Measurements from ENCODE around the gene KIF17.
A peak's percentile ranks its signal among the peaks of the same experiment; 100 is the strongest.

The KIF17 gene

GRCh38 chr1:20698195-20698910, 19.5 kb downstream of the KIF17 start:
- no peak overlapping the region for H3K4me3 ChIP-seq (ENCODE audit: low read depth, low read length)

DNA sequence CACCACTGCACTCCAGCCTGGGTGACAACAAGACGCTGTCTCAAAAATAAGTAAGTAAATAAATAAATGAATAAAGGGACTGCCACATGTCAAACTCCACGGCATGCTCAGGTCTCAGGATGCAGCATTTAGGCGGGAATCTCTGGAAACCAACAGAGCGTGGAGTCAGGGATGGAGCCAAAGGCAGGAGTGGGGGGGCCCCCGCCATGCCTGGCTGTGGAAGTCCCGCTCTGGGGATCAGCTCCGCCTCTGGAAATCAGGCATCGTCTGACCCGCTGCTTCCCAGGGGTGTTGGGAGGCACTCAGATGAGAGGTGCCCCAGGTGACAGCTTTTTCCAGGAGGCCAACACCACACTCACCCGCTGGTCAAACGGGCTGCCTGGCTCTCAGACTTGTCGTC, 20.2 kb downstream of the KIF17 start:
- TF ChIP-seq CTCF (IDR thresholded peaks at IDR 0.05; ENCODE audit: low read depth, low read length, missing control alignments), result no peak
- DNase-seq (ENCODE audit: low read depth), result no peak
- H3K4me3 ChIP-seq (ENCODE audit: low read depth, low read length), result no peak overlapping the region

More at GRCh38 chr1:20698195-20698910, 19.5 kb downstream of the KIF17 start:
- no peak for TF ChIP-seq CTCF (IDR thresholded peaks at IDR 0.05; ENCODE audit: low read depth, low read length, missing control alignments)
- DNase-seq (ENCODE audit: low read depth), result no peak

- peak overlapping the region; percentile 49 for H3K4me3 ChIP-seq (ENCODE audit: low read depth, low read length)
- peak; percentile 96 for TF ChIP-seq CTCF (IDR thresholded peaks at IDR 0.05; ENCODE audit: low read depth, low read length, missing control alignments)
- DNase-seq (ENCODE audit: low read depth), result peak; percentile 16
Observed at GRCh38 chr1:20696397-20697333, 21.1 kb downstream of the KIF17 start.

GRCh38 chr1:20695515-20695914, 22.3 kb downstream of the KIF17 start:
- TF ChIP-seq CTCF (IDR thresholded peaks at IDR 0.05; ENCODE audit: low read depth, low read length, missing control alignments), result no peak
- H3K4me3 ChIP-seq (ENCODE audit: low read depth, low read length), result no peak overlapping the region
- no peak for DNase-seq (ENCODE audit: low read depth)

DNA sequence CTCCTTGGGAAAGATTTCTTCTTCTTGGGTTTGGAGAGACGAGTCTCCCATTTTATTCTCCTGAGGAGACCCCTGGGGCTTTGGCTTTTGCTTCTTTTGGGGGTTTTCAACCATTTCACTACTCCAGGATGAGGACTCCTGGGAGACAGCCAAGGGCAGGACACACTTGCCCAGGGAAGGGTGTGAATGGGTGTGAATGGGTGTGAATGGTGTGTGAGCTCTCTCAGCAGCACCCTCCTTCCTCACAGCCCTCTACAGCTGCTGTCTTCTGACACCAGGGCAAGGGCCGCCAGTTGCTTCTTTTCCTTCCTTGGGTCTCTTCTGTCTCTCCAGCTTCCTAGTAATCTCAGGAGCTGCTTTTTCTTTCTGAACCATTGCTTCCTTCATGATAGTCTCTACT, 24.2 kb downstream of the KIF17 start:
- H3K4me3 ChIP-seq (ENCODE audit: low read depth, low read length), result no peak overlapping the region
- TF ChIP-seq CTCF (IDR thresholded peaks at IDR 0.05; ENCODE audit: low read depth, low read length, missing control alignments), result no peak
- no peak for DNase-seq (ENCODE audit: low read depth)

DNA sequence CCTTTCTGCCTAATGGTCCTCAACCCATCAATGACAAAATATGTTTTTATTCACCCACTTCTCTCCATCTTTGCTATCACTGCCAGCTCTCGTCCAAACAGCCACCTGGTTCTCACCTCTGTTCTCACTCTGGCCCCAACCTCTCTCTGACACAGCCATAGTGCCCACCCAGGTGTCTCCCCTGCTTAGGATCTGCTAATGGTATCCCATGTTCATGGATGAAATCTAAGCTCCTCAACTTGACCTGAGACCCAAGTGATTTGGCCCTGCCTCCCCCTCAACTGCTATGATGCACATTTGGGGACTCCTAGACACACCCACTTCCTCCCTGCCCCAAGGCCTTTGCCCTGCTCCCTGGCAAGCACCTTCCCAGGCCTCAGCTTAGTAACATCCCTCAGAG, 25.9 kb downstream of the KIF17 start:
- DNase-seq (ENCODE audit: low read depth), result no peak
- no peak for TF ChIP-seq CTCF (IDR thresholded peaks at IDR 0.05; ENCODE audit: low read depth, low read length, missing control alignments)
- H3K4me3 ChIP-seq (ENCODE audit: low read depth, low read length), result no peak overlapping the region

Measured in GM12864 (cell line).